PC-3 (cell line): ENCODE measurements around the gene MAPK8.

ENCODE experiments used
- EZH2 ChIP-seq: fragments of 300-600 bp; sonication (generic); IDR thresholded peaks from one replicate; pipeline ENCODE4 v1.6.1; 2017; ENCODE audit warnings: antibody characterized with exemption, mild to moderate bottlenecking, low read length; ENCODE audit not compliant: unreplicated experiment
- EZH2phosphoT487 ChIP-seq: fragments of 300-600 bp; sonication (generic); IDR thresholded peaks from 2 replicates; pipeline ENCODE4 v1.6.1; 2018; ENCODE audit warnings: mild to moderate bottlenecking, antibody characterized with exemption, low read length, borderline replicate concordance
- TF ChIP-seq, protein P1 (sequence below): fragments of 300-600 bp; sonication (generic); conservative IDR thresholded peaks from 2 replicates; pipeline ENCODE4 v1.5.1; 2017; ENCODE audit warnings: antibody characterized with exemption, low read depth, mild to moderate bottlenecking, low read length

DNA sequence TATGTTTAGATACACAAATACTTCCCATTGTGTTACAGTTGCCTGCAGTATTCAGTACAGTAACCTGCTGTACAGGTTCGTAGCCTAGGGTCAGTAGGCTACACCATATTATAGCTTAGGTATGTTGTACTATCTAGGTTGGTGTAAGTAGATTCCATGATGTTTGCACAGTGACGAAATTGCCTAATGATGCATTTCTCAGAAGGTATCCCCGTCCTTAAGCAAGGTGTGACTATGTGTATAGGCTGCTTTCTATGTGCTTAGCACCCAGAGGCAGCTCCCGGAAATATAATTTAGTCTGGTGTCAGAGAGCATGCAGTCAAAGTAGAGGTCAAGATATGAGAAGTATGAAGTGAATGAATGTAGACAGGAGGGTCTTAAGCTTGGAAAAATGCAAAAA is 9.8 kb downstream of the MAPK8 start:
- TF ChIP-seq EZH2 (no peak), EZH2phosphoT487 (no peak)
- TF ChIP-seq, protein P1, sequence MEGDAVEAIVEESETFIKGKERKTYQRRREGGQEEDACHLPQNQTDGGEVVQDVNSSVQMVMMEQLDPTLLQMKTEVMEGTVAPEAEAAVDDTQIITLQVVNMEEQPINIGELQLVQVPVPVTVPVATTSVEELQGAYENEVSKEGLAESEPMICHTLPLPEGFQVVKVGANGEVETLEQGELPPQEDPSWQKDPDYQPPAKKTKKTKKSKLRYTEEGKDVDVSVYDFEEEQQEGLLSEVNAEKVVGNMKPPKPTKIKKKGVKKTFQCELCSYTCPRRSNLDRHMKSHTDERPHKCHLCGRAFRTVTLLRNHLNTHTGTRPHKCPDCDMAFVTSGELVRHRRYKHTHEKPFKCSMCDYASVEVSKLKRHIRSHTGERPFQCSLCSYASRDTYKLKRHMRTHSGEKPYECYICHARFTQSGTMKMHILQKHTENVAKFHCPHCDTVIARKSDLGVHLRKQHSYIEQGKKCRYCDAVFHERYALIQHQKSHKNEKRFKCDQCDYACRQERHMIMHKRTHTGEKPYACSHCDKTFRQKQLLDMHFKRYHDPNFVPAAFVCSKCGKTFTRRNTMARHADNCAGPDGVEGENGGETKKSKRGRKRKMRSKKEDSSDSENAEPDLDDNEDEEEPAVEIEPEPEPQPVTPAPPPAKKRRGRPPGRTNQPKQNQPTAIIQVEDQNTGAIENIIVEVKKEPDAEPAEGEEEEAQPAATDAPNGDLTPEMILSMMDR = no peak
